Mucosa of stomach (tissue), 1 donor: Measurements from ENCODE around the gene CNN3.

ENCODE experiments used
- H3K27me3 ChIP-seq: one replicate; pipeline ENCODE4 v1.7.0; 2013; ENCODE audit warnings: mild to moderate bottlenecking, low read length; ENCODE audit not compliant: control insufficient read depth, insufficient read depth
- H3K36me3 ChIP-seq: one replicate; pipeline ENCODE4 v1.7.0; 2013; ENCODE audit warnings: low read length; ENCODE audit not compliant: control insufficient read depth, insufficient read depth
- H3K4me1 ChIP-seq: one replicate; pipeline ENCODE4 v1.7.0; 2013; ENCODE audit warnings: mild to moderate bottlenecking, low read length; ENCODE audit not compliant: control insufficient read depth, insufficient read depth
- H3K4me3 ChIP-seq: one replicate; pipeline ENCODE4 v1.7.0; 2013; ENCODE audit warnings: low read length
- H3K9ac ChIP-seq: one replicate; pipeline ENCODE4 v1.7.0; 2013; ENCODE audit warnings: mild to moderate bottlenecking, low read length, moderate library complexity
- H3K9me3 ChIP-seq: one replicate; pipeline ENCODE4 v1.7.0; 2013; ENCODE audit warnings: mild to moderate bottlenecking, low read length, moderate library complexity; ENCODE audit not compliant: control insufficient read depth
- donor health status: Pancreatic carcinoma.

The CNN3 gene

DNA sequence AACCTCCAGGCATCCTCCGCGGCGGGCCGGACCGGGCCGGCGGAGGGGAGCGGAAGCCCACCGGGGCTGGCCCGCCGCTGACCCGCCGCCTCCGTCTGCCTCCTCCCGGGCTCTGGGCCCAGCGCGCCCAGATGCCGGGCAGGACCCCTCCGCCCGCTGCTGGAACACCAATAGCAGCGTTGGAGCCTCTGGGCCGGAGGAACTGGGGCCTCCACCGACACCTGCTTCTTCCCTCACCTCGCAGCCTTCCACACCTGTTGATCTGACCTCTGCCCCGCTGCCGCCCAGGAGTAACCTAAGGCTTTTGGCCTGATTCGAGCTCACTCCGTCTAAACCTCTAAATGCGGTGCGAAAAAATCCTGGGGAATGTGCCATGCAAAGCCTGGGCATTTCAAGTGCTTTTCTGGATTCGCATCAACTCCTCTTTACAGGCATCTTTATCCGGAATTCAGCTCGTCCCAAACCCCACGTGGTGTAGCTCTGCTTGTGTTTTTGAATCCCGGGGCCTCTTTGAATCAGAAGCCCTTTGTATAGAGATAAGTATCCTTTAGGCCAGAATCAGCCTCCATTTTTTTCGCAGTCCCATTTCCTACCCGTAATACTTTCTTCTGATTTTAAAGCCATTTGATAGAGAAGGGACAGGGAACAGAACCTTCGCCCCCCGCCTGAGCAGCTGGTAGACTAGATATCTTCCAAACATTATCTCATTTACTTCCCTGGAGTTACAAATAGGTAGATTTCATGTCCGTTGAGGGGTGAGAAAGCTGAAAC is 680 bp upstream of the CNN3 start:
- peaks cover 3% of the 10 kb centered on the region for H3K27me3 ChIP-seq
- H3K36me3 ChIP-seq, result no peaks in the 10 kb centered on the region
- H3K9me3 ChIP-seq, result no peaks in the 10 kb centered on the region
- H3K9ac ChIP-seq, result peak overlapping the region; percentile 77
- H3K4me3 ChIP-seq, result no peak overlapping the region
- H3K4me1 ChIP-seq, result peaks cover 19% of the 10 kb centered on the region

GRCh38 chr1:94926126-94926914 is 590 bp downstream of the CNN3 start:
- H3K27me3 ChIP-seq, result peaks cover 3% of the 10 kb centered on the region
- H3K36me3 ChIP-seq, result no peaks in the 10 kb centered on the region
- peak overlapping the region; percentile 81 for H3K9ac ChIP-seq
- peak overlapping the region; percentile 38 for H3K4me3 ChIP-seq
- H3K9me3 ChIP-seq, result no peaks in the 10 kb centered on the region
- H3K4me1 ChIP-seq, result peaks cover 19% of the 10 kb centered on the region

GRCh38 chr1:94925561-94926125 is 1.3 kb downstream of the CNN3 start:
- H3K4me3 ChIP-seq, result peak overlapping the region; percentile 38
- H3K4me1 ChIP-seq, result peaks cover 19% of the 10 kb centered on the region
- peaks cover 3% of the 10 kb centered on the region for H3K27me3 ChIP-seq
- no peaks in the 10 kb centered on the region for H3K9me3 ChIP-seq
- peak overlapping the region; percentile 81 for H3K9ac ChIP-seq
- no peaks in the 10 kb centered on the region for H3K36me3 ChIP-seq

DNA sequence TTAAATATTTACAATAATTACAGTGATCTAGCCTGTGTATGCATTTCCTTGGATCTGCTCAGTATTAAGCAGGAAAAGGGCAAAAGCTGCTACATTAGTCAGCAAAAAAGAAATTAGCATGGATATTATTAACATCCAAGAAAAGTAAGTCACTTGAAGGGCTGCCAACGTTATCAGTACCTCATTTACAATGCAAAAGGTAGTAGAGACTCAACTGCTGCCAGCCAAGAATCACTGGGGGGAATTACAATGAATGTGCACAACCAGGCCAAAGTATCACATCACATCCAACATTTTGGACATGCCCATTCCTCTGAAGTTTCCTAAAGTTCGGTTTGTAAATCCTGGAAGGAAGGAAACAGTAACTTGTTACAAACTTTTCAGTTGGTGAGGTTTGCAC is 1.9 kb downstream of the CNN3 start:
- Histone ChIP-seq H3K4me3 (peak overlapping the region; percentile 9), H3K9ac (peak overlapping the region; percentile 81), H3K36me3 (no peaks in the 10 kb centered on the region), H3K4me1 (peaks cover 26% of the 10 kb centered on the region), H3K27me3 (peaks cover 3% of the 10 kb centered on the region), H3K9me3 (no peaks in the 10 kb centered on the region)

DNA sequence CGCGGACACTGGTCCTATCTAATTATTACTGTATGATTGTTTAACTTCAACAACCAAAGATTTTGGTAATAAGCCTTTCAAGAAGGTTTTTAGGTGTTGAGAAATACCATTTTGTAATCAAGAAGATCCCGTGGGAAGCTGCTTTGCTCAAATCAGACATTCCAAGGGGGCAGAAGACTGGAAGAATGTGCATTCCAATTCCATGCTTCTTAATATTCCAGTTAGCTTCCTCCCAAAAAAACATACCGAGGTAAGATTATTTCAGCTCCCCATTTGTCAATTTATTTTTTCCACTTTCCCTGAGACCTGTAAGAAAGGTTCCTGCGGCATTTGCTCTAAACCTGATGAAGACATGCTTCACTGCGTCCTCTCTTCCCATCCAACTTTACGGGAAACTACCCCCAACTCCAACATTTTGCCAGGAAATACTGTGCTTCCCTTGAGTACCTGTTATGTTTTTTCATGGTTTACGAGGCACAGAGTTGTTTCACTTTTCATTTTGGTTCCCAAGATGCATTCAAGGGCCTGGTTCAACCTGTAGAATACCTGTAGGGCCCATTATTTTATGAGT is 4.1 kb downstream of the CNN3 start:
- no peak overlapping the region for H3K4me3 ChIP-seq
- H3K27me3 ChIP-seq, result peaks cover 3% of the 10 kb centered on the region
- H3K4me1 ChIP-seq, result peaks cover 32% of the 10 kb centered on the region
- H3K9ac ChIP-seq, result peak overlapping the region; percentile 33
- no peaks in the 10 kb centered on the region for H3K36me3 ChIP-seq
- H3K9me3 ChIP-seq, result no peaks in the 10 kb centered on the region

GRCh38 chr1:94921977-94922376 is 4.9 kb downstream of the CNN3 start:
- Histone ChIP-seq H3K36me3 (no peaks in the 10 kb centered on the region), H3K27me3 (peaks cover 3% of the 10 kb centered on the region), H3K9me3 (no peaks in the 10 kb centered on the region), H3K4me1 (peaks cover 27% of the 10 kb centered on the region), H3K9ac (no peak overlapping the region), H3K4me3 (no peak overlapping the region)

- Histone ChIP-seq H3K27me3 (no peaks in the 10 kb centered on the region), H3K9me3 (no peaks in the 10 kb centered on the region), H3K9ac (no peak overlapping the region), H3K36me3 (no peaks in the 10 kb centered on the region), H3K4me3 (no peak overlapping the region), H3K4me1 (peaks cover 27% of the 10 kb centered on the region)
These were observed 6.8 kb downstream of the CNN3 start for GRCh38 chr1:94920061-94920460.

DNA sequence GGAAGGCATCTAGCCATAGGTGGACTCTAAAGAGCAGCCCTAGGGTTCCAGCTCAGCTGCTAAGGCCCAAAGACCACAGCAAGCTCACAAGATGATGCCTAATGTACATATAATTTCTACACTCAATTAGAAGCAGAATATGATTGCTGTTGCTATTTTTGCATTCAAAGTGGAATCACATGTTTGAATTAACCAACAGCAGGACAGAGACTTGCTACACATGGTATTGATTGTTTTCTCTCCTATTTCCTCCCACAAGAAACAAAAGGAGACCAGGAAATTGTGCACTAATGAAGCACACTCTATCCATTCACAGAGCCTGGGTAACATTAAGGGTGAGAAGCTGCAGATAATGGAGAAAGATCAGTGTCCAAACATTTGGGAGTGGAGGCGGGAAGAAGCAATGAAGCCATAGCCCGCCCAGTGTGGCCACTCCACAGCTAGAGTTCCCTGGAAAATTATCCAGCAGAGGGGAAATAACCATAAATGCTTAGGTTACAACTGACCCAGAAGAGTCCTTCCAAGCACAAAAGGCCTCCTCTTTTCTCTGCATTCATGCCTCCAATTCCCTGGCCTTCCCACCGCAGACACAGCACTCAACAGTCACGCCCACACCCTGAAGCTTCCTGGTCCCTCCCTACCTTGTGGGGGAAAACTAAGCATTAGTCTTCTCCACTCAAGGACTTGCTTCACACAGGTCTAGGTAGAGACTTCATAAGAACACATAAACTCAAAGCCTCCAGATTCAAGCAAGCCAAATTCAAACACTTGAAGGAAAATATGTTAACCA is 7.5 kb downstream of the CNN3 start:
- H3K4me1 ChIP-seq, result peaks cover 24% of the 10 kb centered on the region
- H3K4me3 ChIP-seq, result no peak overlapping the region
- H3K36me3 ChIP-seq, result no peaks in the 10 kb centered on the region
- no peaks in the 10 kb centered on the region for H3K9me3 ChIP-seq
- H3K9ac ChIP-seq, result no peak overlapping the region
- no peaks in the 10 kb centered on the region for H3K27me3 ChIP-seq

- H3K4me3 ChIP-seq, result no peak overlapping the region
- peaks cover 17% of the 10 kb centered on the region for H3K4me1 ChIP-seq
- H3K9me3 ChIP-seq, result no peaks in the 10 kb centered on the region
- H3K27me3 ChIP-seq, result no peaks in the 10 kb centered on the region
- no peaks in the 10 kb centered on the region for H3K36me3 ChIP-seq
- H3K9ac ChIP-seq, result no peak overlapping the region
These were observed 9.7 kb downstream of the CNN3 start for GRCh38 chr1:94917251-94917650.

DNA sequence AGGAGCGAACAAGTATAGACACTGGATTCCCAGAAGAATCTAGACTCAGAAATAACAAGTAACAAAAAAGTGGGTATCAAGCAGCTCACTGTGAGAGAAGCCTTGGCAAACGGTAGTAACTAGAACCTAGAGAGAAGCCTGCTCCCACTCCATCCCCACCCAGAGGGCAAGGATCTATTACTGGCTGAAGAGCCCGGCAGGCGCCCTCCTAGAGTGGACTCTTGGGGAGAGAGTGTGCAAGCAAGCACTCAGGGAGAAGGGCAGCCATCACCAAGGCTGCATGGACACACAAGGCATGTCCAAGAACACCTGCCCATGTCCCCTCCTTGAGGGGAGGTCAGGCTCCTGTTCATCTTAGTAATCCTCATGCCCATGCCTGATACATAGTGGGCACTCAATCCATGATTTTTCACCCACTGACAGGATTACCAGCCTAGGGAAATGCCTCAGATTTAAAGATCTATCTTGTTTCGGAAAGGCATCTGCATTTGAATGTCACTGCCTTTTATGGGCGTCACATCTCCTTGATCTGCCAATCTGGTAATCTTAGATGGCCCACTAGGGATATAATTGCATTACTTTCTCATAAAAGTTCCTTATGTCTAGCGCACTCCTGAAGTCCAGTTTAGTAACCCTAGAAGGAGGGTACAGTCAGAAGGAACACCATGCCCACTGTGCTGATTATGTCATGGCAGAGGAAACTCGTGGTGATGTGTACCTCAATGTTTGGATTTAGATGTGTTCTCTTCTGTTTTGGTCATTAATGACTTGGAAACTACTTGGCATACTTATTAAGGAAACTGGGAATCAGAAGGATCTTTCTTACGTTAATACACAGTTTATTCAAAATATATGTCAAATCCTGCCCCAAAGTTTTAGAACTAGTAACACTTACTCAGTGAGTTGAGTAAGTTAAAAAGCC is 14.4 kb downstream of the CNN3 start:
- Histone ChIP-seq H3K4me3 (no peak overlapping the region), H3K9ac (no peak overlapping the region)

DNA sequence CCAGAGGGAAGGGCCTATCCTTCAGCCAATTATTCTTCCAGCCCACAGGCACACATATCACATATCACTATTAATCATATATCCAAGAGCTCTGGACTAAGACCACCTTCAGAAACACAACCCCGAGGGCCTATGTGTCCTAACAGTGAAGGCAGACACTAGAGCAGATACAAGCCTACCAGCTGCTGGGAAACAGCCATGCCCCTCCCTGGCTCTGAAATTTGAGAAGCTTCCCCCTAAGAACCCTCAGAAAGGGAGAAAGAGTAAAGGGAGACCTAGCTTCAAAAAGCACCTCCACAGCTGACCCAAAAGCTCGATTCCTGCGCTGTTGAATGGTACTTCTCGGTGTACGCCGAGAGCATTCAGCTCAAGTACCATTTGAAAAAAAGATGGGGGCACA is 17.4 kb downstream of the CNN3 start:
- Histone ChIP-seq H3K4me3 (no peak overlapping the region), H3K9me3 (no peaks in the 10 kb centered on the region), H3K4me1 (peaks cover 4% of the 10 kb centered on the region), H3K36me3 (no peaks in the 10 kb centered on the region), H3K27me3 (no peaks in the 10 kb centered on the region), H3K9ac (no peak overlapping the region)

More for the DNA sequence above, 14.4 kb downstream of the CNN3 start:
- H3K36me3 ChIP-seq, result no peaks in the 10 kb centered on the region
- H3K27me3 ChIP-seq, result no peaks in the 10 kb centered on the region
- no peaks in the 10 kb centered on the region for H3K4me1 ChIP-seq
- H3K9me3 ChIP-seq, result no peaks in the 10 kb centered on the region
